MCF 10A (cell line): ENCODE data around the gene SREK1. TPM values are rescaled to one million over a fixed set of nuclear protein-coding genes. Genes with fewer than 3 reads are reported as not detected.

Source experiments
- BruUV-seq: library from RNA; stranded (reverse); fragments of 400-500 nt; replicated peaks from 2 replicates; lab custom pipeline; 2021; lab: Mats Ljungman, UMichigan
- CTCF ChIA-PET: fragments of 300-600 bp; sonication (Branson Sonifier 250); formaldehyde crosslinking; extraction: SDS; loops from one replicate; lab custom pipeline; 2021; ENCODE audit warnings: antibody characterized with exemption, inconsistent platforms; lab: Yijun Ruan, JAX
- POLR2A ChIA-PET: fragments of 300-600, 350-650 bp; sonication (Branson Sonifier 250); formaldehyde crosslinking; extraction: SDS; loops from one replicate; lab custom pipeline; 2020; ENCODE audit warnings: antibody characterized with exemption, inconsistent platforms; lab: Yijun Ruan, JAX
- DNase-seq: peaks from one replicate; pipeline ENCODE4 v3.0.0-alpha.2; 2018; ENCODE audit not compliant: unreplicated experiment
- H3K27ac Mint-ChIP-seq: one replicate; pipeline ENCODE4 v1.8.0; 2022; ENCODE audit warnings: mild to moderate bottlenecking, low read depth, mixed read lengths; ENCODE audit not compliant: unreplicated experiment
- H3K27me3 Mint-ChIP-seq: one replicate; pipeline ENCODE4 v1.8.0; 2022; ENCODE audit warnings: mixed read lengths; ENCODE audit not compliant: insufficient read depth, unreplicated experiment
- H3K36me3 Mint-ChIP-seq: one replicate; pipeline ENCODE4 v1.8.0; 2022; ENCODE audit warnings: mild to moderate bottlenecking, moderate library complexity, mixed read lengths; ENCODE audit not compliant: insufficient read depth, unreplicated experiment
- H3K4me1 Mint-ChIP-seq: one replicate; pipeline ENCODE4 v1.8.0; 2022; ENCODE audit warnings: mixed read lengths; ENCODE audit not compliant: insufficient read depth, unreplicated experiment
- H3K4me3 Mint-ChIP-seq: one replicate; pipeline ENCODE4 v1.8.0; 2022; ENCODE audit warnings: mild to moderate bottlenecking, moderate library complexity, mixed read lengths; ENCODE audit not compliant: unreplicated experiment
- H3K9me3 Mint-ChIP-seq: one replicate; pipeline ENCODE4 v1.8.0; 2022; ENCODE audit warnings: mixed read lengths; ENCODE audit not compliant: unreplicated experiment
- intact Hi-C: fragments of 100-400 bp; cut with micrococcal nuclease; formaldehyde crosslinking; loops from 2 replicates; pipeline ENCODE4 v1.14.1; 2022
- total RNA-seq: library from RNA; stranded (reverse); gene quantifications from 2 replicates; pipeline ENCODE4 v1.2.3, GENCODE V29; 2022
- TF ChIP-seq, protein P1 (sequence below): fragments of 200-600 bp; IDR thresholded peaks from one replicate; pipeline ENCODE4 v1.8.0; 2022; ENCODE audit warnings: antibody characterized with exemption, mild to moderate bottlenecking; ENCODE audit not compliant: unreplicated experiment

Gene SREK1
- total RNA-seq, 1 experiment from 2014 or later, result 102 TPM

DNA sequence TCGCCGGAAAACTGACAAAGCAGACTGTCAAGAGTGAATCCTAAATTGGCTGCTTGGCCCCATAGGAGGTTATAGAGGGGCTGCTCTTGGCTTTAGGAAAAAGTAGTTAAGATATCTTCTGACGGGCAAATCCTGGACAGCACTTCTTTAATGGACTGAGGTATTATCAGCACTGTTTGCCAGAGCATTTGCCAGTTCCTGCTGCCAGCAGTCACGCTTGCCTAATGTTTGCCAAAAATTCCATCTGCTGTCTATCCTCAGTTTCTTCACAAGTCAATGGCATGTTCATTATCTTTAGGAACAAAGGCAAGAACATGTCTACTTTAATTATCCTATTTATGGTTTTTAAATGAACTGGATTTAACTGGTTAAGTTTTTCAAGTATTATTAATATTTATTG lies 25.8 kb upstream of the SREK1 start:
- BruUV-seq, result no TSS peak
- TF ChIP-seq, protein P1, sequence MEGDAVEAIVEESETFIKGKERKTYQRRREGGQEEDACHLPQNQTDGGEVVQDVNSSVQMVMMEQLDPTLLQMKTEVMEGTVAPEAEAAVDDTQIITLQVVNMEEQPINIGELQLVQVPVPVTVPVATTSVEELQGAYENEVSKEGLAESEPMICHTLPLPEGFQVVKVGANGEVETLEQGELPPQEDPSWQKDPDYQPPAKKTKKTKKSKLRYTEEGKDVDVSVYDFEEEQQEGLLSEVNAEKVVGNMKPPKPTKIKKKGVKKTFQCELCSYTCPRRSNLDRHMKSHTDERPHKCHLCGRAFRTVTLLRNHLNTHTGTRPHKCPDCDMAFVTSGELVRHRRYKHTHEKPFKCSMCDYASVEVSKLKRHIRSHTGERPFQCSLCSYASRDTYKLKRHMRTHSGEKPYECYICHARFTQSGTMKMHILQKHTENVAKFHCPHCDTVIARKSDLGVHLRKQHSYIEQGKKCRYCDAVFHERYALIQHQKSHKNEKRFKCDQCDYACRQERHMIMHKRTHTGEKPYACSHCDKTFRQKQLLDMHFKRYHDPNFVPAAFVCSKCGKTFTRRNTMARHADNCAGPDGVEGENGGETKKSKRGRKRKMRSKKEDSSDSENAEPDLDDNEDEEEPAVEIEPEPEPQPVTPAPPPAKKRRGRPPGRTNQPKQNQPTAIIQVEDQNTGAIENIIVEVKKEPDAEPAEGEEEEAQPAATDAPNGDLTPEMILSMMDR, result no peak
- H3K9me3 Mint-ChIP-seq, result no peaks in the 10 kb centered on the region
- H3K36me3 Mint-ChIP-seq, result no peaks in the 10 kb centered on the region
- no peak overlapping the region for H3K4me3 Mint-ChIP-seq
- no peaks in the 10 kb centered on the region for H3K27me3 Mint-ChIP-seq
- CTCF ChIA-PET, result no interaction called here
- intact Hi-C loops, result no loop called here
- no peak overlapping the region for H3K27ac Mint-ChIP-seq
- no peak for DNase-seq
- peaks cover 6% of the 10 kb centered on the region for H3K4me1 Mint-ChIP-seq
- POLR2A ChIA-PET, result no interaction called here

DNA sequence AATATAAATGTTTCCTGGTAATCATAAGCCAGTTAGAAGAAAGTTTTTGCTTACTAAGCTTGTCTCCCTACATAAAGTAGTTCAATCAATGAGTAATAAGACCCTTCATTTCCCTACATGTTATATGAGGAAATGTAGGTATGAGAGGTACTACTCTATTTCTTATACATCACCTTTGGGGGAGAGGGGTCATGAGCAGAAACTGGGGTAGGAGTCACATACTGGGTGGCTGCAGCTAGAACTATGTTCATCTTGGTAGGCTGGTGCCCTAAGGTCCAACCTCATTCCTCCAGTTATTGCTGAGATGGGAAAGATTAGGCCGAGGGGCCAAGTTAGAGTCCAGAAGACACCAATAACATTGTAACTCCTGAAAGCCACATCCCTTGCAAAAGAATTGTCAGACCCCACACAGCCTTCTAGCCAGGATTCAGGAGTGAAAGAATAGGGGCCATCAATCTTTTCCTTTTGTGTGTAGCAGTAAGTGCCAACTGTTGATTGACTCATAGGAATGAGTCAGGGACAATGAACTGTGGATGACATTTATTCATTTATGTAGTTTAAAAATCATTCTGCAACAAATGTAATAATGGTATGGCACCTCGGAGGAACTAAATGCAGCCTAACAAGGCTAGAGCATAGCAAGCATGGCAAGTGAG lies 21.6 kb upstream of the SREK1 start:
- ChIA-PET CTCF (no interaction called here), POLR2A (interaction anchor here (0.9 kb wide), 1 partner anchor 21 kb away, joined by 3 read pairs; the partner anchor contains the start of gene SREK1)
- peak; percentile 42 for DNase-seq
- intact Hi-C loops, result no loop called here
- TF ChIP-seq, protein P1, result no peak
- no peak overlapping the region for H3K27ac Mint-ChIP-seq
- no TSS peak for BruUV-seq
- no peaks in the 10 kb centered on the region for H3K9me3 Mint-ChIP-seq
- no peaks in the 10 kb centered on the region for H3K27me3 Mint-ChIP-seq
- H3K4me1 Mint-ChIP-seq, result peaks cover 6% of the 10 kb centered on the region
- H3K36me3 Mint-ChIP-seq, result no peaks in the 10 kb centered on the region
- no peak overlapping the region for H3K4me3 Mint-ChIP-seq

DNA sequence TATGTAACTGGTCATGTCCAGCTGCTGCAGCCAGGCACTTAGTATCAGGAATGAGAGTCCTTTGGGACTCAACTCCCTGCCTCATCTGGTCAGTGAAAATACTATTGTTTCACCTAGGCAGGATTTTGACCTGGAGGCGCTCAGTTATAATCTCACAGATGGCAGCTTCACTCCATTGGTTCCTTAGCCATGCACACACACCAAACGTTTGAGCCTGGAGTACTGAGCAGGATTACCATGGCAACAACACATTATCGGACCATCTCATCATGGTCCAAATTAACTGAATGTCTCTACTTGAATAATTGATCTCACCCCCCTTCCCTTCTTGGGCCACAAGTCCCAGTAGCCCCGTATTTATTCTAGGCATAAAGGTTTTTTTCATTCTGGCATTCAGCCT lies 15.0 kb upstream of the SREK1 start:
- intact Hi-C loops, result no loop called here
- H3K4me1 Mint-ChIP-seq, result peaks cover 3% of the 10 kb centered on the region
- CTCF ChIA-PET, result interaction anchor here (0.8 kb wide), 1 partner anchor 24 kb away, joined by 3 read pairs; no protein-coding TSS in a partner anchor
- no peak overlapping the region for H3K4me3 Mint-ChIP-seq
- H3K27me3 Mint-ChIP-seq, result no peaks in the 10 kb centered on the region
- peaks cover 7% of the 10 kb centered on the region for H3K9me3 Mint-ChIP-seq
- no TSS peak for BruUV-seq
- TF ChIP-seq, protein P1, result no peak
- no peaks in the 10 kb centered on the region for H3K36me3 Mint-ChIP-seq
- DNase-seq, result no peak
- POLR2A ChIA-PET, result interaction anchor here (0.7 kb wide), 1 partner anchor 18 kb away, joined by 4 read pairs; no protein-coding TSS in a partner anchor
- no peak overlapping the region for H3K27ac Mint-ChIP-seq

DNA sequence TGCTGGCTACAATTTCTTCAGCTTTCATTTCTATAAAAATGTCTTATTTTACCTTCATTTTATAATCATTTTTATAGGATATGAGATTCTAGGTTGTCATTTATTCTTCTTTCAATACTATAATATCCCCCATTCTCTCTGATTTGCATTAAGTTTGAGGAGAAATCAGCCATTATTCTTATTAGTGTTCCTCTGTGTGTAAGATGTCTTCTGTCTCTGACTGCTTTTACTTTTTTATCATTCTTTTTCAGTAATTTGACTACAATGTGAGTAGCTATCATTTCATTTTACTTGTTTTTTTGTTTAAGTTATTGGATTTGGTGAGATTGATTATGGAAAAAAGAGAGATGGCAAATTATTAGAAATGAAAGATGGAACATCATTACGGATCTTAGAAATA lies 13.6 kb upstream of the SREK1 start:
- BruUV-seq, result no TSS peak
- Mint-ChIP-seq H3K4me3 (no peak overlapping the region), H3K36me3 (no peaks in the 10 kb centered on the region), H3K27ac (no peak overlapping the region), H3K9me3 (peaks cover 7% of the 10 kb centered on the region), H3K4me1 (peaks cover 11% of the 10 kb centered on the region), H3K27me3 (no peaks in the 10 kb centered on the region)
- DNase-seq, result no peak
- CTCF ChIA-PET, result no interaction called here
- POLR2A ChIA-PET, result no interaction called here
- TF ChIP-seq, protein P1, result no peak
- intact Hi-C loops, result no loop called here
